ENCODE results near the gene HOXA1.
"Not testable (repeated sequence)": the region's sequence is repeated elsewhere in the genome, so short reads cannot be mapped to it uniquely, and the experiment has no call there.

HOXA1 gene

GRCh38 chr7:27091105-27091504 is 4.7 kb downstream of the HOXA1 start:
- no peak for DNase-seq

GRCh38 chr7:27088002-27088922 is 7.5 kb downstream of the HOXA1 start:
- DNase-seq: peak; percentile 52

- no peak for DNase-seq
These were observed 12.2 kb downstream of the HOXA1 start for GRCh38 chr7:27083646-27084045.

- DNase-seq: no peak
These were observed 13.6 kb downstream of the HOXA1 start for GRCh38 chr7:27082171-27082570.

- no peak for DNase-seq
These were observed 14.9 kb downstream of the HOXA1 start for GRCh38 chr7:27080844-27081436.

GRCh38 chr7:27079234-27079975 is 16.4 kb downstream of the HOXA1 start:
- no peak for DNase-seq

GRCh38 chr7:27078616-27079233 is 17.1 kb downstream of the HOXA1 start:
- DNase-seq: no peak

- DNase-seq: no peak
These were observed 22.7 kb downstream of the HOXA1 start for GRCh38 chr7:27073076-27073475.

GRCh38 chr7:27071622-27072390 is 24.0 kb downstream of the HOXA1 start:
- no peak for DNase-seq

GRCh38 chr7:27068259-27068658 is 27.5 kb downstream of the HOXA1 start:
- DNase-seq: no peak

- no peak for DNase-seq
These were observed 29.7 kb downstream of the HOXA1 start for GRCh38 chr7:27066148-27066547.

- DNase-seq: no peak
These were observed 30.1 kb downstream of the HOXA1 start for GRCh38 chr7:27065709-27066108.

- no peak for DNase-seq
These were observed 31.1 kb downstream of the HOXA1 start for GRCh38 chr7:27064661-27065060.

GRCh38 chr7:27064159-27064558 is 31.6 kb downstream of the HOXA1 start:
- no peak for DNase-seq

GRCh38 chr7:27062946-27063345 is 32.9 kb downstream of the HOXA1 start:
- DNase-seq: no peak

GRCh38 chr7:27053153-27053552 is 42.6 kb downstream of the HOXA1 start:
- DNase-seq: no peak

GRCh38 chr7:27051451-27051850 is 44.3 kb downstream of the HOXA1 start:
- DNase-seq: no peak

- no peak for DNase-seq
These were observed 47.4 kb downstream of the HOXA1 start for GRCh38 chr7:27048438-27048837.

- DNase-seq: no peak
These were observed 48.8 kb downstream of the HOXA1 start for GRCh38 chr7:27046854-27047549.

- not testable (repeated sequence) for DNase-seq
These were observed 49.8 kb downstream of the HOXA1 start for GRCh38 chr7:27045972-27046371.

GRCh38 chr7:27045066-27045465 is 50.7 kb downstream of the HOXA1 start:
- DNase-seq: not testable (repeated sequence)
